Fibroblast of lung (primary cell): ENCODE data around the gene CYP26C1. TPM values are rescaled to one million over a fixed set of nuclear protein-coding genes. Genes with fewer than 3 reads are reported as not detected.

Experiments used
- DNase-seq, 2 donors: peaks; one replicate each; pipeline versions ENCODE4 v3.0.0 to v3.0.0-alpha.2; 2010; ENCODE audit warnings: low read depth in 2 of 2
- H2AFZ ChIP-seq: 2 replicates; pipeline ENCODE4 v1.5.1; 2012; ENCODE audit warnings: low read length, control low read depth, inconsistent platforms
- H3K27ac ChIP-seq: 2 replicates; pipeline ENCODE4 v1.5.1; 2011; ENCODE audit warnings: low read length, control low read depth; ENCODE audit not compliant: insufficient read depth
- H3K27me3 ChIP-seq: 2 replicates; pipeline ENCODE4 v1.5.1; 2011; ENCODE audit warnings: mild to moderate bottlenecking, low read length; ENCODE audit not compliant: control insufficient read depth, insufficient read depth
- H3K36me3 ChIP-seq: 2 replicates; pipeline ENCODE4 v1.5.1; 2011; ENCODE audit warnings: low read length; ENCODE audit not compliant: control insufficient read depth, insufficient read depth
- H3K4me1 ChIP-seq: 2 replicates; pipeline ENCODE4 v1.5.1; 2011; ENCODE audit warnings: low read length; ENCODE audit not compliant: control insufficient read depth, insufficient read depth; ENCODE audit errors: extremely low read depth
- H3K4me2 ChIP-seq: 2 replicates; pipeline ENCODE4 v1.5.1; 2011; ENCODE audit warnings: low read length, control low read depth; ENCODE audit not compliant: insufficient read depth; ENCODE audit errors: extremely low read depth
- H3K4me3 ChIP-seq, 4 experiments: fragments of 200-600 bp in 1 of 4; sonication (generic) in 1 of 4; replicated peaks in 1 of 4; 2 replicates each; pipeline ENCODE4 v1.5.1; 2011 to 2016; ENCODE audit warnings: low read length in 4 of 4, low read depth in 3 of 4, mild to moderate bottlenecking in 3 of 4, control low read depth in 2 of 4, inconsistent platforms in 1 of 4, mixed read lengths in 1 of 4; ENCODE audit not compliant: insufficient read depth in 1 of 4; ENCODE audit errors: control extremely low read depth in 1 of 4
- H3K79me2 ChIP-seq: 2 replicates; pipeline ENCODE4 v1.5.1; 2012; ENCODE audit warnings: mild to moderate bottlenecking, low read length, inconsistent platforms; ENCODE audit not compliant: control insufficient read depth, insufficient read depth
- H3K9ac ChIP-seq: 2 replicates; pipeline ENCODE4 v1.5.1; 2011; ENCODE audit warnings: mild to moderate bottlenecking, low read length, control low read depth; ENCODE audit not compliant: insufficient read depth
- H3K9me3 ChIP-seq: 2 replicates; pipeline ENCODE4 v1.5.1; 2012; ENCODE audit warnings: low read depth, low read length; ENCODE audit not compliant: control insufficient read depth, insufficient read depth
- H4K20me1 ChIP-seq: 2 replicates; pipeline ENCODE4 v1.5.1; 2011; ENCODE audit warnings: low read length; ENCODE audit not compliant: control insufficient read depth, insufficient read depth; ENCODE audit errors: extremely low read depth
- EZH2 ChIP-seq: IDR thresholded peaks from 2 replicates; pipeline ENCODE4 v1.5.1; 2012; ENCODE audit warnings: low read length, control low read depth, mild to moderate bottlenecking; ENCODE audit errors: missing control alignments
- polyA plus RNA-seq, 2 donors: library from polyadenylated mRNA; depleted of rRNA in 1 of 2; stranded (reverse) in 1 of 2; unstranded in 1 of 2; fragments of >200 nt; gene quantifications; 2 replicates each; pipeline ENCODE4 v1.2.1, GENCODE V29; 2011 to 2012; ENCODE audit warnings: missing spikeins in 1 of 2
- total RNA-seq: library from RNA; depleted of rRNA; stranded (reverse); fragments of >200 nt; gene quantifications from 2 replicates; pipeline ENCODE4 v1.2.1, GENCODE V29; 2014
- TF ChIP-seq, protein P1 (sequence below), 2 donors: IDR thresholded peaks in 1 of 2; conservative IDR thresholded peaks in 1 of 2; 1 replicate in 1 of 2; 2 replicates in 1 of 2; pipeline ENCODE4 v1.5.1; 2011 to 2012; ENCODE audit warnings: low read length in 2 of 2, control low read depth in 1 of 2, inconsistent platforms in 1 of 2, low read depth in 1 of 2, mild to moderate bottlenecking in 1 of 2

The CYP26C1 gene
- total and polyA plus RNA-seq, 2 donors (not counting 1 experiment from before 2014, with no cell fraction given) = under 0.01 to 0.03 TPM

- Histone ChIP-seq H3K79me2 (no peaks in the 10 kb centered on the region), H4K20me1 (no peaks in the 10 kb centered on the region), H3K27ac (no peak overlapping the region), H3K4me2 (no peak overlapping the region), H3K4me3 (no peak overlapping the region), H3K36me3 (no peaks in the 10 kb centered on the region), H2AFZ (no peak overlapping the region), H3K27me3 (no peaks in the 10 kb centered on the region), H3K9ac (no peak overlapping the region), H3K4me1 (no peaks in the 10 kb centered on the region), H3K9me3 (no peaks in the 10 kb centered on the region)
- DNase-seq = no peak
- TF ChIP-seq, protein P1, sequence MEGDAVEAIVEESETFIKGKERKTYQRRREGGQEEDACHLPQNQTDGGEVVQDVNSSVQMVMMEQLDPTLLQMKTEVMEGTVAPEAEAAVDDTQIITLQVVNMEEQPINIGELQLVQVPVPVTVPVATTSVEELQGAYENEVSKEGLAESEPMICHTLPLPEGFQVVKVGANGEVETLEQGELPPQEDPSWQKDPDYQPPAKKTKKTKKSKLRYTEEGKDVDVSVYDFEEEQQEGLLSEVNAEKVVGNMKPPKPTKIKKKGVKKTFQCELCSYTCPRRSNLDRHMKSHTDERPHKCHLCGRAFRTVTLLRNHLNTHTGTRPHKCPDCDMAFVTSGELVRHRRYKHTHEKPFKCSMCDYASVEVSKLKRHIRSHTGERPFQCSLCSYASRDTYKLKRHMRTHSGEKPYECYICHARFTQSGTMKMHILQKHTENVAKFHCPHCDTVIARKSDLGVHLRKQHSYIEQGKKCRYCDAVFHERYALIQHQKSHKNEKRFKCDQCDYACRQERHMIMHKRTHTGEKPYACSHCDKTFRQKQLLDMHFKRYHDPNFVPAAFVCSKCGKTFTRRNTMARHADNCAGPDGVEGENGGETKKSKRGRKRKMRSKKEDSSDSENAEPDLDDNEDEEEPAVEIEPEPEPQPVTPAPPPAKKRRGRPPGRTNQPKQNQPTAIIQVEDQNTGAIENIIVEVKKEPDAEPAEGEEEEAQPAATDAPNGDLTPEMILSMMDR (conservative IDR thresholded peaks at IDR 0.05 in 1 of 2, IDR thresholded peaks at IDR 0.05 in 1 of 2; ENCODE audit: low read depth in 1 of 2, low read length in 2 of 2) = no peak
- TF ChIP-seq EZH2 = no peak
Measured at GRCh38 chr10:93054486-93054885, 6.1 kb upstream of the CYP26C1 start.

DNA sequence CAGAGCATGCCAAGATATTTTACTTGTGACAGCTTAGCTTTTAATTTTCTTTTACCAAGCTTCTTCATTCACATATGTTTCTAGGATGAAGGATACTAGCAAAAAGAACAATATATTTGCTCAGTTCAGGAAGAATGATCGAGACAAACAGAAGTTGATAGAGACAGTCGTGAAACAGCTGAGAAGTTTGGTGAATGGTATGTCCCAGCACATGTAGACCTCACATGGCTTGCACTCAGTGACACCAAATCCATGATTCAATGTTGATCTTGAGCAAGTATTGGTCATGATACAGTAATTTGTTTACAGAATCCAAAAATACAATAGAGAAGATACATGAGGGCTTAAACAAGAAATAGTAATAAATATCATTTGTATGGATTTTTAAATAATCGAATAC lies 2.5 kb upstream of the CYP26C1 start:
- Histone ChIP-seq H3K9me3 (no peaks in the 10 kb centered on the region), H3K9ac (no peak overlapping the region), H3K4me3 (no peak overlapping the region), H3K36me3 (no peaks in the 10 kb centered on the region), H4K20me1 (no peaks in the 10 kb centered on the region), H3K27ac (no peak overlapping the region), H3K4me1 (no peaks in the 10 kb centered on the region), H3K27me3 (peaks cover 18% of the 10 kb centered on the region), H2AFZ (no peak overlapping the region), H3K4me2 (no peak overlapping the region), H3K79me2 (no peaks in the 10 kb centered on the region)
- no peak for DNase-seq
- no peak for TF ChIP-seq EZH2
- TF ChIP-seq, protein P1 (conservative IDR thresholded peaks at IDR 0.05 in 1 of 2, IDR thresholded peaks at IDR 0.05 in 1 of 2; ENCODE audit: low read depth in 1 of 2, low read length in 2 of 2) = no peak

DNA sequence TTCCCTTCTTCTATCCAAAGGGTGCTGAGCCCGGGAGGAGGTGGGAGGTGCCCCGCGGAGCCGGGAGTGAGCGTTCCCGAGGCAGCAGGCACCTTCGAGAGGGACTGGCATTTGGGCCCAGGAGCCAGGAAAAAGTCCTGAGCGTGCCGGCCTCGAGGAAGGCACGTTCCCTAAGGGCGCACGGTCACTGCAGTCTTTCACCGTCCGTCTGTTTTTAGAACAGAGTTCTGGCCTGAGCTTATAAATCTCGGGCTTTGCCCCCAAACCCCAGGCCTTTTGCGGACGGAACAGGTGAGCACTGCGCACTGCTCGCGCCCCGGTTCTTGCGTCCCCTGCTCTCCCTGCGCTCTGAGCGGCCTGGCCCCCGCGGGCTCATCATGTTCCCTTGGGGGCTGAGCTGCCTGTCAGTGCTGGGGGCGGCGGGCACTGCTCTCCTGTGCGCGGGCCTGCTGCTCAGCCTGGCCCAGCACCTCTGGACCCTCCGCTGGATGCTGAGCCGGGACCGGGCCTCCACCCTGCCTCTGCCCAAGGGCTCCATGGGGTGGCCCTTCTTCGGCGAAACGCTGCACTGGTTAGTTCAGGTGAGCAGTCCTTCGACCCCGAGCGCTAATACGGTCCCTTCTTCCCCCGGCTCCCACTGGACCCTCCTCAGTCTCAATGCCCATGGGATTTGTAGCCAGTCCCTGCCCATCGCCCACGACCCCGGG lies 442 bp downstream of the CYP26C1 start:
- TF ChIP-seq, protein P1 (conservative IDR thresholded peaks at IDR 0.05 in 1 of 2, IDR thresholded peaks at IDR 0.05 in 1 of 2; ENCODE audit: low read depth in 1 of 2, low read length in 2 of 2) = no peak
- peak; percentile 79 for TF ChIP-seq EZH2
- no peak overlapping the region for H3K4me2 ChIP-seq
- no peak overlapping the region for H3K27ac ChIP-seq
- H3K4me1 ChIP-seq = no peaks in the 10 kb centered on the region
- no peaks in the 10 kb centered on the region for H3K36me3 ChIP-seq
- H3K9me3 ChIP-seq = no peaks in the 10 kb centered on the region
- no peaks in the 10 kb centered on the region for H4K20me1 ChIP-seq
- H3K4me3 ChIP-seq = no peak overlapping the region
- no peak overlapping the region for H2AFZ ChIP-seq
- no peaks in the 10 kb centered on the region for H3K79me2 ChIP-seq
- H3K9ac ChIP-seq = no peak overlapping the region
- DNase-seq = no peak
- peaks cover 45% of the 10 kb centered on the region for H3K27me3 ChIP-seq
